Measurements from ENCODE around the gene OR13J1.

DNA sequence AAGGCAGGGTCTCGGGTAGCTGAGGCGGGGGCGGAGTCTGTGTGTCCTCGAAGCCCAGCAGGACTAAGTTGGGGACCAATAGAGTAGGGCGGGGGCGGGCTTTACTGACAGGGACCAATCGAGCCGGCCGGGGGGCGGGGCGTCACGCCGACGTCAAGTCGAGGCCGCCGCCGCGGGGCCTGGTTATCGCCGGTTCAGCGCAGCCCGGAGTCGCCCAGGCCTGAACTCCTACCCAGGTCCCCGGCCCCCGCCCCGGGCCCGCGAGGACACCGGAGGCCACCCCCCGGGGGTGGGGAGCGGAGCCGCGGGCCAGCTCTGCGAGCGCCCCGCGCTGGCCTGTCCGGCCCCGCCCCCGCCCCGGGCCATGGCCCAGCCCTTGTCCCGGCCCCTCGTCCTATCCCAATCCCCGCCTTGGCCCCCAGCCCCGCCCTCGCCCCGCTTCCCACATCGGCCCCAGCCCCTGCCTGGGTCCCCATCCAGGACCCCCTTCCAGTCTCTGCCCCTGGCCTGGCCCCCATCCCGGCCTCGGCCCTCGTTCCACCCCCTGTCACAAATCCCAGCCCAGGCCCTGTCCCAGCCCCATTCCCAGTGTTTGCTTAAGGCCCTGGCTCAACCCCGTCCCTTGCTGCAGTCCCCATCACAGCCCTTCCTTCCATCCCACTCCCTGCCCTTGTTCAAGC is 41.0 kb downstream of the OR13J1 start, which contains the start of gene TMEM8B:
- TF ChIP-seq, protein P1, sequence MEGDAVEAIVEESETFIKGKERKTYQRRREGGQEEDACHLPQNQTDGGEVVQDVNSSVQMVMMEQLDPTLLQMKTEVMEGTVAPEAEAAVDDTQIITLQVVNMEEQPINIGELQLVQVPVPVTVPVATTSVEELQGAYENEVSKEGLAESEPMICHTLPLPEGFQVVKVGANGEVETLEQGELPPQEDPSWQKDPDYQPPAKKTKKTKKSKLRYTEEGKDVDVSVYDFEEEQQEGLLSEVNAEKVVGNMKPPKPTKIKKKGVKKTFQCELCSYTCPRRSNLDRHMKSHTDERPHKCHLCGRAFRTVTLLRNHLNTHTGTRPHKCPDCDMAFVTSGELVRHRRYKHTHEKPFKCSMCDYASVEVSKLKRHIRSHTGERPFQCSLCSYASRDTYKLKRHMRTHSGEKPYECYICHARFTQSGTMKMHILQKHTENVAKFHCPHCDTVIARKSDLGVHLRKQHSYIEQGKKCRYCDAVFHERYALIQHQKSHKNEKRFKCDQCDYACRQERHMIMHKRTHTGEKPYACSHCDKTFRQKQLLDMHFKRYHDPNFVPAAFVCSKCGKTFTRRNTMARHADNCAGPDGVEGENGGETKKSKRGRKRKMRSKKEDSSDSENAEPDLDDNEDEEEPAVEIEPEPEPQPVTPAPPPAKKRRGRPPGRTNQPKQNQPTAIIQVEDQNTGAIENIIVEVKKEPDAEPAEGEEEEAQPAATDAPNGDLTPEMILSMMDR (IDR thresholded peaks at IDR 0.05), result no peak
- TF ChIP-seq POLR2A (IDR thresholded peaks at IDR 0.05), result no peak
